DND-41 (cell line): ENCODE results near the gene THOC1.

Experiments used
- CTCF ChIP-seq: IDR thresholded peaks from 2 replicates; pipeline ENCODE4 v1.5.1; 2012; ENCODE audit warnings: borderline replicate concordance, low read length, moderate library complexity, mild to moderate bottlenecking; ENCODE audit not compliant: poor library complexity, severe bottlenecking; ENCODE audit errors: extremely low read depth
- EZH2 ChIP-seq: IDR thresholded peaks from 3 replicates; pipeline ENCODE4 v1.6.1; 2012; ENCODE audit warnings: borderline replicate concordance, low read depth, mild to moderate bottlenecking, moderate library complexity, low read length, inconsistent platforms; ENCODE audit not compliant: severe bottlenecking

- no peak for TF ChIP-seq CTCF
- TF ChIP-seq EZH2: no peak
Observed at GRCh38 chr18:213505-213904, 54.3 kb downstream of the THOC1 start.
